Colonic mucosa (tissue), 4 donors: ENCODE data around the gene ST8SIA6. TPM values are rescaled to one million over a fixed set of nuclear protein-coding genes. Genes with fewer than 3 reads are reported as not detected.

Experiments used
- DNase-seq: peaks from one replicate; pipeline ENCODE4 v3.0.0-alpha.2; 2020
- H3K27ac ChIP-seq: fragments of 200-600 bp; one replicate; pipeline ENCODE4 v1.8.0; 2021
- H3K27me3 ChIP-seq: fragments of 200-600 bp; one replicate; pipeline ENCODE4 v1.8.0; 2021
- H3K36me3 ChIP-seq: fragments of 200-600 bp; one replicate; pipeline ENCODE4 v1.8.0; 2021
- H3K4me1 ChIP-seq: fragments of 200-600 bp; one replicate; pipeline ENCODE4 v1.8.0; 2021; ENCODE audit warnings: mild to moderate bottlenecking
- H3K4me3 ChIP-seq: fragments of 200-600 bp; one replicate; pipeline ENCODE4 v1.8.0; 2021
- H3K9ac ChIP-seq, 2 donors: one replicate each; pipeline ENCODE4 v1.7.0; 2013; ENCODE audit warnings: control low read depth in 2 of 2, low read depth in 2 of 2, low read length in 2 of 2
- H3K9me3 ChIP-seq: fragments of 200-600 bp; one replicate; pipeline ENCODE4 v1.8.0; 2021
- CTCF ChIP-seq: fragments of 200-600 bp; IDR thresholded peaks from one replicate; pipeline ENCODE4 v1.8.0; 2022; ENCODE audit warnings: antibody characterized with exemption, mild to moderate bottlenecking
- intact Hi-C: fragments of 100-400 bp; cut with DNase I; formaldehyde crosslinking; loops from one replicate; pipeline ENCODE4 v1.14.1; 2022
- total RNA-seq, 2 donors: library from RNA; stranded (reverse); fragmentation: NEBNext Ultra II Directional in 1 of 2; extraction: Animal tissue kit (Norgen Biotek cat#: 25700) in 1 of 2; gene quantifications; one replicate each; pipeline ENCODE4 v1.2.1, GENCODE V29; 2021
- donor health status: healthy.
- donor health status: DM: no; HTN: no; CAD: no.
- donor health status: DM: no; HTN: no; CAD: no.

ST8SIA6 gene
- total RNA-seq, 2 donors from 2014 or later, result 0.94 to 3.5 TPM

- Histone ChIP-seq H3K9ac (no peak overlapping the region), H3K4me1 (no peaks in the 10 kb centered on the region), H3K27ac (no peak overlapping the region), H3K9me3 (no peaks in the 10 kb centered on the region), H3K27me3 (no peaks in the 10 kb centered on the region), H3K36me3 (no peaks in the 10 kb centered on the region), H3K4me3 (no peak overlapping the region)
- DNase-seq, result no peak
- TF ChIP-seq CTCF, result no peak
- intact Hi-C loops, result loop anchor here (10.0 kb wide), 1 partner anchor 125 kb away; no protein-coding TSS in a partner anchor
Observed at GRCh38 chr10:17290226-17290625, 164.2 kb downstream of the ST8SIA6 start.

GRCh38 chr10:17289763-17290162 is 164.6 kb downstream of the ST8SIA6 start:
- no peak for DNase-seq

DNA sequence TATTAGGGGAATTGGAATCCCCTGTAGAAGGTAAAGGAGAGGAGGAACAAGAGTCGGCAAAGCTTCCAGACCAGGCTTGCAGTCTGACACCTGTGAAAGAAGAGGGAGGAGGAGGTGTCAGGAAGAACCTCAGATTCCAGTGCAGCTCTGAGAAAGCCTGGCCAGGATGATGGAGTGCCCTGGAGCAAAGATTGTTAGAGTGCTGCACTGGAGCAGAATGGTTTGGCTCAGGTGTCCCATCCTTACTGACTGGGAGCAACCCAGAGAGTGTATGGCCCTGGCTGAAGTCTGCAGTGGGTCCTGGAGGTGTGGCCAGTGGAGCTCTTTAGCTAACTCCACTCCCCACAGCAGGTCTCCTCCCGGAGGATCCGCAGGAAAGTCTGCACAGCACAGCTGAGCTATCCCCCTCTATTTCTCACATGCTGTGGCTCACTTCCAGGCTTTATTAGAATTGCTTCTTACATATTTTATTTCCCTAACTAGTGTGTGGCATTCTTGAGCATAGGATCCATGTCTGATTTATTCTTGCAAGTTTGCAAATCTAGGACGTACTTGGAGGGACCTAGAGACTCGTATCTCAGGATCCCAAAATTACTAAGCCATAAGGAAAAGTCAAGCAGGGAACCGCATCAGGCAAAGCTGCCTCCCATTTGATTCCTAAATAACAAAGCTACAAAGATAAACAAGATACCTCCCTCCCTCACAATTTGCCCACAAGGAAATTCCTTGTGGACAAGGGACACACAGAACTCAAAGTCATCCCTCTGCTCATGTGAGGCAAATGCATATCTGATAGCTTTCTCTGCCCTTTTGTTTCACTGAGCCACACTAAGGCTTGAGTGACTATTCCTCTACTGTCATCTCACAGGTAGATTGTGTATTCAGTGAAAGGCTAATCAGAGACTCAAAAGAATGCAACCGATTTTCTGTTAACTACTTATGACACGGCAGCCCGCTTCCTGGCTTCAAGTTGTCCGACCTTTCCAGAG is 167.5 kb downstream of the ST8SIA6 start:
- intact Hi-C loops, result no loop called here
- Histone ChIP-seq H3K9ac (no peak overlapping the region), H3K36me3 (no peaks in the 10 kb centered on the region), H3K4me3 (no peak overlapping the region), H3K27ac (no peak overlapping the region), H3K27me3 (no peaks in the 10 kb centered on the region), H3K9me3 (no peaks in the 10 kb centered on the region), H3K4me1 (no peaks in the 10 kb centered on the region)
- no peak for DNase-seq
- no peak for TF ChIP-seq CTCF

More at GRCh38 chr10:17289763-17290162, 164.6 kb downstream of the ST8SIA6 start:
- intact Hi-C loops, result loop anchor here (10.0 kb wide), 1 partner anchor 125 kb away; no protein-coding TSS in a partner anchor
- H3K4me3 ChIP-seq, result no peak overlapping the region
- no peaks in the 10 kb centered on the region for H3K4me1 ChIP-seq
- H3K27ac ChIP-seq, result no peak overlapping the region
- TF ChIP-seq CTCF, result no peak
- no peaks in the 10 kb centered on the region for H3K9me3 ChIP-seq
- H3K36me3 ChIP-seq, result no peaks in the 10 kb centered on the region
- H3K9ac ChIP-seq, result no peak overlapping the region
- no peaks in the 10 kb centered on the region for H3K27me3 ChIP-seq

DNA sequence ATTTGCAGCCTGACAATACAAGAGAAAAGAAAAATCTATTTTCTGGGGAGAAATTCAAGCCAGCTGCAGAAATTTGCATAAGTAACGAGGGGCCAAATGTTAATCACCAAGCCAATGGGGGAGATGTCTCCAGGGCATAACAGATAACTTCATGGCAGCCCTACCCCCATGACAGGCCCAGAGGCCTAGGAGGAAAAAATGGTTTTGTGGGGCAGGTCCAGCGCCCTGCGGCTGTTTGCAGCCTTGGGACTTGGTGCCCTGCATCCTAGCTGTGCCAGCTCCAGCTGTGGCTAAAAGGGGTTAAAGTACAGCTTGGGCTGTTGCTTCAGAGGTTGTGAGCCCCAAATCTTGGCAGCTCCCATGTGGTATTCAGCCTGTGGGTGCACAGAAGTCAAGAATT is 172.1 kb downstream of the ST8SIA6 start:
- DNase-seq, result no peak
- Histone ChIP-seq H3K9ac (no peak overlapping the region), H3K4me3 (no peak overlapping the region), H3K27me3 (no peaks in the 10 kb centered on the region), H3K9me3 (no peaks in the 10 kb centered on the region), H3K27ac (no peak overlapping the region), H3K4me1 (no peaks in the 10 kb centered on the region), H3K36me3 (no peaks in the 10 kb centered on the region)
- no peak for TF ChIP-seq CTCF
- intact Hi-C loops, result no loop called here

DNA sequence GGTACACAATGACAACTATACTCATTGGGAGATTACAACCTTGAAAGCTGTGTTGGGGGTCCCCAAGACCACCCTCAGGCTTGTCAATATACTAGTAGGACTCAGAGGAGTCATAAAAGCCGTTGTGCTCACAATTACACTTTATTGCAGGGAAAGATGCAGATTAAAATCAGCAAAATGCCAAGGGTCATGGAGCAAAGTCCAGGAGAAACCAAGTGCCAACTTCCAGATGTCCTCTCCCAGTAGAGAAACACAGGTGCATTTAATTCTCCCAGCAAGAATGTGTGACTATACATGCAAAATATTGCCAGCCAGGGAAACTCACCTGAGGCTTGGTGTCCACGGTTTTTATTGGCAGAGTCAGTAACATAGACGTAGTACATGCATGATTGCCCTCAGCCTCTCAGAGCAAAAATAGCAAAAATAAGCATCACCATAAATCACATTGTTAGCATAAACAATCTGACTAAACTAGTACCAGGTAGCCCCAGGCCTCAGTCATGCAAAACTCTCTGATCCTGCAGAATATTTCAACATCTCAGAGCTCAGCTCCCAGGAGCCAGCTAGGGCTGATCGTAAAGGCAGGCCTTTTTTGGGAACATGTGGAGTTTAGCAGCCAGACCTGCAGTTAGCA is 175.7 kb downstream of the ST8SIA6 start:
- no peaks in the 10 kb centered on the region for H3K27me3 ChIP-seq
- no peak for DNase-seq

More for the DNA sequence above, 175.7 kb downstream of the ST8SIA6 start:
- Histone ChIP-seq H3K9ac (no peak overlapping the region), H3K4me1 (no peaks in the 10 kb centered on the region), H3K27ac (no peak overlapping the region), H3K9me3 (no peaks in the 10 kb centered on the region), H3K36me3 (no peaks in the 10 kb centered on the region), H3K4me3 (no peak overlapping the region)
- no peak for TF ChIP-seq CTCF
- intact Hi-C loops, result no loop called here
